Skeletal muscle tissue (tissue), 4 donors: ENCODE data around the gene SYNPO2. TPM values are rescaled to one million over a fixed set of nuclear protein-coding genes. Genes with fewer than 3 reads are reported as not detected.

Source experiments
- H3K27ac ChIP-seq: one replicate; pipeline ENCODE4 v1.7.0; 2013; ENCODE audit warnings: mild to moderate bottlenecking, low read depth, low read length, inconsistent platforms
- H3K27me3 ChIP-seq, 3 donors: one replicate each; pipeline ENCODE4 v1.7.0; 2013; ENCODE audit warnings: low read length in 3 of 3; ENCODE audit not compliant: control insufficient read depth in 3 of 3, insufficient read depth in 3 of 3
- H3K36me3 ChIP-seq, 3 donors: one replicate each; pipeline ENCODE4 v1.7.0; 2013; ENCODE audit warnings: low read length in 3 of 3; ENCODE audit not compliant: control insufficient read depth in 3 of 3, insufficient read depth in 3 of 3
- H3K4me1 ChIP-seq, 3 donors: one replicate each; pipeline ENCODE4 v1.7.0; 2013; ENCODE audit warnings: low read length in 3 of 3, mild to moderate bottlenecking in 3 of 3; ENCODE audit not compliant: control insufficient read depth in 3 of 3, insufficient read depth in 3 of 3
- H3K4me3 ChIP-seq, 3 donors: one replicate each; pipeline ENCODE4 v1.7.0; 2013; ENCODE audit warnings: low read length in 3 of 3
- H3K9ac ChIP-seq, 3 donors: one replicate each; pipeline ENCODE4 v1.7.0; 2013; ENCODE audit warnings: low read length in 3 of 3, mild to moderate bottlenecking in 3 of 3, moderate library complexity in 2 of 3, low read depth in 1 of 3
- H3K9me3 ChIP-seq, 3 donors: one replicate each; pipeline ENCODE4 v1.7.0; 2013; ENCODE audit warnings: low read length in 3 of 3; ENCODE audit not compliant: control insufficient read depth in 3 of 3
- total RNA-seq: library from RNA; depleted of rRNA; stranded (reverse); fragments of >200 nt; gene quantifications from one replicate; pipeline ENCODE4 v1.2.3, GENCODE V29; 2014
- donor health status: Osteomylitis.

SYNPO2 gene
- total RNA-seq, 1 donor from 2014 or later = 34.4 TPM

DNA sequence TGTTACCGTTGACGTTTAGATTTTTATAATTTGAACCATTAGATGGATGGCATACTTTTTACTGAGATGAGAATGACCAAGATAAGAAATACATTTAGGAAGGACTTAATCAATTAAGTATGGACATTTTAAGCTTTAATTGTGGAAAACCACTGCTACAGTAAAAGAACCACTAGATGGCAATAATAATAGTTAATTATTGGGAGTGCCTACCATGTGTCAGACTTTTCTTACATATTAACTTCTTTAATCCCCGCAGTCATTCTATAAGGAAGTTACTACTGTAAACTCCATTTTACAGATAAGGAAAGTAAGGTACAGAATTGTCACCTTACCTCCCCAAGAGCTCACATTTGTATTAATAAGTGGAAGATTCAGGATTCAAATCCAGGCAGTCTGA is 198.5 kb downstream of the SYNPO2 start:
- H3K27me3 ChIP-seq = no peaks in the 10 kb centered on the region
- H3K4me3 ChIP-seq = no peak overlapping the region
- no peak overlapping the region for H3K9ac ChIP-seq
- H3K27ac ChIP-seq = no peak overlapping the region
- no peaks in the 10 kb centered on the region for H3K9me3 ChIP-seq
- no peaks in the 10 kb centered on the region for H3K36me3 ChIP-seq
- H3K4me1 ChIP-seq = no peaks in the 10 kb centered on the region

DNA sequence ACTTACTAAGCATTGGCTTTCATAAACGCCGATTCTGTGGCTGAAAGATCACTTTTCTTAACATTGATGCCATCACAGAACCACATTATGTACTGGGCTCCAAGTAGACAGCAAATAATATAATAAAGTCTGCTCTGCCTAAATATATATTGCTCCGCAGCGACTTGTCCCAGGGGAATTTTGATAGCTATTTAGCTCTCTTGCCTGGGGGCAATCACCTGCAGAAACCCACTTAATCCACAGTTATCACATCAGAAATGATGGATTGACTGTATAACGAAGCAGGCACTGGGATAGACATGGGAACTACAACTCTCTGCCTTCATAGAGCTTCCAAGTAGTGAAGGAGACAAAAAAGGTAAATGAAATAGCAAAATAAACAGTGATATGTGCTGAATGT is 199.0 kb downstream of the SYNPO2 start:
- Histone ChIP-seq H3K4me1 (no peaks in the 10 kb centered on the region), H3K9ac (no peak overlapping the region), H3K27ac (no peak overlapping the region)

DNA sequence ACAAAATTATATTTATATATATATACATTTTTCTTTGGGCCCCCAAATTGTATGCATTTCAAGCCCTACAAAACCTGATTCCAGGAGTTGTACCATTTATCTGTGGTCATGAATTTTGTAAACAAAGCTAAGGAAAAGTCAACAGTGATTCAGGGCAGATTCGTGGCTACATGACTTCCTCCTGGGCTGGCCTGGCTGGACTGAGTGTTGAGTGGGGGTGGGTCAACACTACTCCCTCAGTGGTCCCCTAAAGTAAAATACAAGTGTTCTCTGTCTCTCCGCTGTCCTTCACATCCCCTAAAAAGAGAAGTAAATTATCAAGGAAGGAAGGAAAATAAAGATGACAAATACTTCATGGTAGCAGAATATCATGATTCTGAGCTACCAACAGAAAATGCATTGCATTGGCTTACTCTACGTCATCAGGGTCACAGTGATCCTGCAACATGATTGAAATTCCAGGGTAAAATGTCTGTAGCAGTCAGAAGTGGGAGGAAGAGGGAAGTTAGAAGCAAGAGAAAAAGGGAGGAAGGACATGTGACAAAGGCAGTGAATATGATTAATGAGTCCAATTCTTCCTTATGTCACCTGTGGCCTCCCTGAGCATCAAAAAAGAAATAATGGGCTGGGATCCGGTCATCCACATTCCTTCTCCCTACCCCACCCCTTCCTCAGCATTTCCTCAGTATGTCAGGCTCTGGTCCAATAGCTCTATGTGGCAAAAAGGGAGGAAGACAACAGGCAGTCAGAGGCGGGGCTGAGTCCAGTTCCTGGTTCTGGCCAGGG is 204.6 kb downstream of the SYNPO2 start:
- Histone ChIP-seq H3K27me3 (no peaks in the 10 kb centered on the region), H3K36me3 (no peaks in the 10 kb centered on the region), H3K27ac (no peak overlapping the region)

More for the DNA sequence above, 199.0 kb downstream of the SYNPO2 start:
- Histone ChIP-seq H3K36me3 (no peaks in the 10 kb centered on the region), H3K27me3 (no peaks in the 10 kb centered on the region), H3K4me3 (no peak overlapping the region), H3K9me3 (no peaks in the 10 kb centered on the region)

DNA sequence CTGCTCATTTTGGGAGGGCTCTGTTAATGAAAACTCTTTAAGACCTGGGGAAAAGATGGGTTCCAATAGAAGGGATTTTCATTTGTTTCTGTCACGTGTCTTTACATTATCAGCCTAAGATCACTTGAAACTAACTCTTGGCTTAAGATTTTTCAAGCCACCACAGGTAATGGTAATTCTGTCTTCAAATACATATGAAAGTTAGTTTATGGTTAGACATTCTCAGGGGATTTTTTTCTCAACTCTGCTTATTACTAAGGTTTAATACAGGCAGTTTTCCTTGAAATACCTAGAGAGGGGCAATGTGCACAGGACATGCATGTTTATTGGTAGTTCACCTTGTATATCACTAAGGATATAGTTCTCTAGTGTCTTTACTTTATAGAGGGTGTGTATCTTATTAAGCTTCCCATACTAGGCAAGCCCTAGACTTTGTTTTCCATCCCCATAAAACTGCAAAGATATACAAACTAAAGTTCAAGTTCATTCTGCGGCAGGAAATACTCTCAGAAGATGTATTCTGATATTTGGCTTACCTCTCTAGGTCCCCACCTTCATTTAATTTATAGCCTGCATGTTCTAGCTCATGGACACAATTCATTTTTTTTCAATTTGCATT is 208.7 kb downstream of the SYNPO2 start:
- Histone ChIP-seq H3K27ac (no peak overlapping the region), H3K4me1 (peaks cover 9 to 16% (median 12%) of the 10 kb centered on the region in 3 donors)

More for the DNA sequence above, 204.6 kb downstream of the SYNPO2 start:
- Histone ChIP-seq H3K9me3 (no peaks in the 10 kb centered on the region), H3K9ac (no peak overlapping the region), H3K4me1 (peaks cover 3 to 7% (median 6%) of the 10 kb centered on the region in 3 donors), H3K4me3 (no peak overlapping the region)

DNA sequence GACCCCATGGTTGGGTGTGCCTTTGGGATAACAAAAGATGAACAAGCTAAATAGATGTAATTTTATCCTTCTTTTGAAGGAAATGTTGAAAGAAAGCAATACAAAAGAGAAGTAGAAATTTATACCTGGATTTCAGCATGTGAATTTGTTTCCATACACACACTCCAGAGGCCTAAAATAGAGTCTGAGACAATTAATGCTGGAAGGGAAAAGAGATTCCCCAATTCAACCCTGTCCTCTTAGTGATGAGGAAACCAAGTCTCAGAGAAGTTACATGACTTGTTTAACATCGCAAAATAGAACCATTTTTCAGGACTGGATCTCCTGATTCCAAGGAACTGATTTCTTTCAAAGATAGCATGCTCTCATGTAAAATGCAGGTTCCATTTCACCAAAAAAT is 209.7 kb downstream of the SYNPO2 start:
- Histone ChIP-seq H3K36me3 (no peaks in the 10 kb centered on the region), H3K27me3 (no peaks in the 10 kb centered on the region), H3K4me1 (peaks cover 9 to 20% (median 12%) of the 10 kb centered on the region in 3 donors), H3K9me3 (no peaks in the 10 kb centered on the region), H3K27ac (peak overlapping the region; percentile 8), H3K9ac (no peak overlapping the region), H3K4me3 (no peak overlapping the region)

More for the DNA sequence above, 208.7 kb downstream of the SYNPO2 start:
- H3K4me3 ChIP-seq = no peak overlapping the region
- no peaks in the 10 kb centered on the region for H3K9me3 ChIP-seq
- H3K9ac ChIP-seq = no peak overlapping the region
- H3K36me3 ChIP-seq = no peaks in the 10 kb centered on the region
- H3K27me3 ChIP-seq = no peaks in the 10 kb centered on the region

DNA sequence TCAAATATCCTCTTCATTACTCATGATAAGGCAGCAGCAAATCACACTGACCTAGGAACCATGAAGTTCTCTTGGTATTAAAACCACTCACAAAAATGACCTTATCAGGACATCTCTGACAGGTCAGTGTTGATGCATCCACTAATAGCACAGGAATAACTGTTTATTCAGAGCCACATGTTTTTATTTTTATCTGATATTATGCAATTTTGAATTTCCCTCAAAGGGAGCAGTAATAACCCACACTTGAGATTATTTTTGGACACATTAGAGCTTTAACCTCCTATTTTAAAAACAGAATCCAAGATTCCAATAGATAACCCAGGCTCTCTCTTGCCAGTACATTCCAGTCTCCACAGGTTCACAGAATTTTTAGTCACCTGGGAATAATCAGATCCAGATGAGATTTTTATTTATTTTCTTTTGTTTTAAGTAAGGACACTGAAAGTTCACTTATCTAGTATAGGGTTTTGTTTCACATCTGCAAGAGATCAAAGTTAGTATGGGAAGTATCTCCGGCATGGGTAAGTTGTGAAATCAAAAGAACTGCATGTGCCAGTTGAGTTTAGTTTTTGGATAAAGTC is 210.7 kb downstream of the SYNPO2 start:
- H3K9me3 ChIP-seq = no peaks in the 10 kb centered on the region
- peaks cover 9 to 20% (median 12%) of the 10 kb centered on the region in 3 donors for H3K4me1 ChIP-seq
- H3K27me3 ChIP-seq = no peaks in the 10 kb centered on the region
- H3K27ac ChIP-seq = no peak overlapping the region
- no peak overlapping the region for H3K9ac ChIP-seq
- no peak overlapping the region for H3K4me3 ChIP-seq
- no peaks in the 10 kb centered on the region for H3K36me3 ChIP-seq

DNA sequence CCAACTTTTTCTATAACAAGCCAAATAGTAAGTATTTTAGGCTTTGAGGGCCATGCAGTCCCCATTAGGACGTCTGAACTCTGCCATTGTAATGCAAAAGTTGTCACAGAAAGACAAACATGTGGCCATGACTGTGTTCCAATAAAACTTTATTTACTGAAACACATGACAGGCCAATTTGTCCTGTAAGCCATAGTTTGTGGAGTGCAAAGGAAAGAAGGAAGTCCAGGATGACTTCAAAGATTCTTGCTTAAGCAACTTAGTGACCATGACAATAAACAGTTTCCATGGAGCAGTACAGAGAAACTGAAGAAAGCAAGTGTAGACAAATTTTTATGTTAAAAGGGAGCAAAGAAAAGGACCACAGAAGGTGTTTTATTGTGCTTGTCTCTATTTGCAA is 212.0 kb downstream of the SYNPO2 start:
- Histone ChIP-seq H3K4me3 (no peak overlapping the region), H3K27me3 (no peaks in the 10 kb centered on the region), H3K4me1 (peaks cover 15 to 20% (median 17%) of the 10 kb centered on the region in 3 donors), H3K9me3 (no peaks in the 10 kb centered on the region), H3K9ac (no peak overlapping the region), H3K36me3 (no peaks in the 10 kb centered on the region), H3K27ac (no peak overlapping the region)

DNA sequence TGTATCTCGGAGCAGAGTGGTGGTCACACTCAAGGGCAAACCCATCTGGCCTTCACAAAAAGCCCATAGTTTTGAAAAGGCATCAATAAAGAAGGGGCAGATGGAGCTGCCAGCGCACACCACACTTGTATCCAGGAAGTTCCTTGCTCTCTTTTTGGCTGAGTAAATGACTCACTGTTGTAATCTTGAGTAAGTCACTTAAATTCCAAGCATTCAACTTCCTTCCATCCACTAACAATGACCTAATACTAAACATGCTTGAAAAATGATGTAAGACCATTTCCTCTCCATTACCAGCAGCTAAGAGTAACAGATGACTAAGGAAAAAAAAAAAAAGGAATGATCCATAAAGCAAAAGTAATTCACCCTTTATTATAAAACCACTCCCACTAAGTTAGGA is 214.6 kb downstream of the SYNPO2 start:
- no peak overlapping the region for H3K9ac ChIP-seq
- H3K4me3 ChIP-seq = no peak overlapping the region
- H3K27ac ChIP-seq = peak overlapping the region; percentile 56
- no peaks in the 10 kb centered on the region for H3K27me3 ChIP-seq
- H3K4me1 ChIP-seq = peaks cover 18 to 26% (median 23%) of the 10 kb centered on the region in 3 donors
- no peaks in the 10 kb centered on the region for H3K36me3 ChIP-seq
- H3K9me3 ChIP-seq = no peaks in the 10 kb centered on the region

DNA sequence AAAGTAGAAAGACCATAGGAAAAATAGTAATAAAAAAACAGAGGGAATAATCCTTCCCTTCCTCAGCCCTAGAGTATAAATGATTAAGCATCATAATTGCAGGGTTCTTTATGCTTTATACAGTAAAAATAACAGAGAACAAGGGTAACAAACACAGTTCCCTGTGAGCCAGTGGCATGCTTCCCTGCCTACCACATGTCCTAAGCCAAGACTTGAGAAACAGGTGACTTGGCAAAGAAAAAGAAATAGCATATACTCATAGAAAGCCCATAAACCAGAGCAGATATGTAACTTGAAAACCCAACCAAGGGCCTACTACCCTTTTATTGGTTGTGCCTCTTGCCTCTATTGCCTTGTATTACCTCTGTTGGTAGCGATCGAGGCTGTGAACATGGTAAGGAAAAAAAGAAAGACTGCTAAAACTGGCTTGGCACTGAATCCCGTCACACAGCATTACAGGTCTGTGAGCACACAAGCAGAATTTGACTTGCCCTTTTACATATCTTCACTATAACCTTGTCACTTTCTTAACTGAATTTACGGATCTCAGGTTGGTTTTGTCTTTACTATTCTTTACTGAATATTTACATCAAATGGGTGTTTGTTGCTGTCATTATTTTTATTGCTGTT is 216.1 kb downstream of the SYNPO2 start:
- Histone ChIP-seq H3K27me3 (no peaks in the 10 kb centered on the region), H3K36me3 (no peaks in the 10 kb centered on the region), H3K9ac (peak overlapping the region in 1 of 3 donors; percentile 64), H3K4me3 (peak overlapping the region in 2 of 3 donors; percentile 16 to 27), H3K27ac (peak overlapping the region; percentile 64), H3K4me1 (peaks cover 13 to 17% (median 15%) of the 10 kb centered on the region in 3 donors), H3K9me3 (no peaks in the 10 kb centered on the region)
